Endodermal cell (in vitro differentiated cells): ENCODE data around the gene PPP1R26. TPM values are rescaled to one million over a fixed set of nuclear protein-coding genes. Genes with fewer than 3 reads are reported as not detected.

Source experiments
- DNase-seq: peaks from one replicate; pipeline ENCODE4 v3.0.0-alpha.2; 2017
- H3K27ac ChIP-seq: 2 replicates; pipeline ENCODE4 v1.5.1; 2013; ENCODE audit warnings: mild to moderate bottlenecking, low read depth, low read length, moderate library complexity
- H3K27me3 ChIP-seq: 2 replicates; pipeline ENCODE4 v1.6.1; 2013; ENCODE audit warnings: mild to moderate bottlenecking, low read length, moderate library complexity; ENCODE audit not compliant: insufficient read depth, control insufficient read depth, poor library complexity, severe bottlenecking
- H3K36me3 ChIP-seq: 2 replicates; pipeline ENCODE4 v1.7.0; 2013; ENCODE audit warnings: mild to moderate bottlenecking, low read length, moderate library complexity; ENCODE audit not compliant: control insufficient read depth, insufficient read depth
- H3K4me1 ChIP-seq: one replicate; pipeline ENCODE4 v1.7.0; 2013; ENCODE audit warnings: low read length; ENCODE audit not compliant: control insufficient read depth, insufficient read depth
- H3K4me3 ChIP-seq: 2 replicates; pipeline ENCODE4 v1.5.1; 2013; ENCODE audit warnings: mild to moderate bottlenecking, low read length, moderate library complexity
- H3K9ac ChIP-seq: 2 replicates; pipeline ENCODE4 v1.6.1; 2013; ENCODE audit warnings: mild to moderate bottlenecking, low read length, moderate library complexity; ENCODE audit not compliant: poor library complexity, severe bottlenecking; ENCODE audit errors: extremely low read depth
- H3K9me3 ChIP-seq: 2 replicates; pipeline ENCODE4 v1.6.1; 2013; ENCODE audit warnings: mild to moderate bottlenecking, low read length, moderate library complexity; ENCODE audit not compliant: control insufficient read depth
- H3K27ac Mint-ChIP-seq: 2 replicates; pipeline ENCODE4 v1.8.0; 2020; ENCODE audit warnings: mixed read lengths
- H3K27me3 Mint-ChIP-seq: 2 replicates; pipeline ENCODE4 v1.8.0; 2021; ENCODE audit warnings: mild to moderate bottlenecking, mixed read lengths; ENCODE audit not compliant: insufficient read depth
- H3K36me3 Mint-ChIP-seq: 2 replicates; pipeline ENCODE4 v1.8.0; 2020; ENCODE audit warnings: low read depth, mixed read lengths
- H3K4me1 Mint-ChIP-seq: 2 replicates; pipeline ENCODE4 v1.8.0; 2020; ENCODE audit warnings: mixed read lengths
- H3K4me3 Mint-ChIP-seq: 2 replicates; pipeline ENCODE4 v1.8.0; 2020; ENCODE audit warnings: mild to moderate bottlenecking, moderate library complexity, mixed read lengths
- H3K9me3 Mint-ChIP-seq: 2 replicates; pipeline ENCODE4 v1.8.0; 2020; ENCODE audit warnings: mild to moderate bottlenecking, mixed read lengths
- WGBS, 2 experiments: methylation state at CpG; one replicate each; pipeline versions ENCODE4 v1.1.5 to v1.1.7; 2013; ENCODE audit warnings: missing lambda C conversion rate in 2 of 2, mixed read lengths in 1 of 2; ENCODE audit not compliant: insufficient coverage in 1 of 2, insufficient read length in 1 of 2; 5-methylcytosine and 5-hydroxymethylcytosine counted together
- total RNA-seq, 2 donors: library from RNA; stranded (reverse); fragmentation: NEBNext Ultra II Directional in 1 of 2; extraction: Animal tissue kit (Norgen Biotek cat#: 25700) in 1 of 2; gene quantifications; 2 replicates in 1 of 2; 3 replicates in 1 of 2; pipeline ENCODE4 v1.2.1, GENCODE V29; 2021
- TF ChIP-seq, protein P1 (sequence below): fragments of 200-600 bp; sonication (generic); conservative IDR thresholded peaks from 2 replicates; pipeline ENCODE4 v1.5.0; 2021; ENCODE audit warnings: antibody characterized with exemption, mild to moderate bottlenecking

PPP1R26 gene
- total RNA-seq, 2 donors from 2014 or later: 43.2 to 54.5 TPM

DNA sequence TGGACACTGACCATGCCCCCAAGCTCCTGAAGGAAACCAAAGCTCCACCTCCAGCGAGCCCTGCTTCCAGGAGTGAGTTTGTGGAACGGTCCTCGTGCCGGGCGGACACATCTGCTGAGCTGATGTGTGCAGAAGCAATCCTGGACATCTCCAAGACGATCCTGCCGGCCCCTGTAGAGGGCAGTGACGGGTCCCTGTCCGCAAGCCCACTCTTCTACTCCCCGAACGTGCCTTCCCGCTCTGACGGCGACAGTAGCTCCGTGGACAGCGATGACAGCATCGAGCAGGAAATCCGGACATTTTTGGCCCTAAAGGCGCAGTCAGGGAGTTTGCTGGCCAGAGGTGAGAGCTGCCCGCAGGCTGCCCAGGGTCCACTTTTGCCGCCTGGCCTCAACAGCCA lies 6.2 kb downstream of the PPP1R26 start:
- no peak overlapping the region for H3K27ac ChIP-seq

DNA sequence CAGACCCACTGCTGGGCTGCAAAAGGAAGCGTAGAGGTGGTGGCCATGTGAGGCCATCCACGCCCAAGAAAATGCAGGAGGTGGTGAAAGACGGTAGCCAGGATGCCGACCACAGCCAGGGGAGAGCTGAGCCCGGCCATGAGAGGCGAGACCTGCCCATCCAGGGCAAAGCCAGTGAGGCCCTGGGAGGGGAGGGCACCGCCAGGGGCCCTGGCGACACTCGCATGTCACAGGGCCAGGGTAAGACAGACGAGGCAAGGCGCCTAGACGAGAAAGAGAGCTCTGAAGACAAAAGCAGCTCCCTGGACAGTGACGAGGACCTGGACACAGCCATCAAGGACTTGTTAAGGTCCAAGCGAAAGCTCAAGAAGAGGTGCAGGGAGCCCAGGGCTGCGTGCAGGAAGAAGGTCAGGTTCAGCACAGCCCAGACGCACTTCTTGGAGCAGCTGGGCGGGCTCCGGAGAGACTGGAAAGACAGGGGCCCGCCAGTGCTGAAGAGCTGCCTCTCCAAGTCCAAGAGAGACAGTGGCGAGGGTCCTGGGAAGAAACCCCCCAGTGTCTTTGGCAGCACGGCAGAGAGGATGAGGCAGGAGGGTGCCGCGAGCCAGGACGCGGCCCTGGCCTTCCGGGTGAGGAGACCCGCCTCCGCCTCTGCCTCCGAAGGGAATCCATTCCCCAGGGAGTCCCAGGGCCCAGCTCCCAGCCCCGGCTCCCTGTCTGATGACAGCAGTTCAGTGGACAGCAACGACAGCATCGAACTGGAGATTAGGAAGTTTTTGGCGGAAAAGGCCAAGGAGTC lies 6.9 kb downstream of the PPP1R26 start:
- H3K4me3 Mint-ChIP-seq: no peak overlapping the region
- no peak overlapping the region for H3K27ac Mint-ChIP-seq
- H3K27ac ChIP-seq: no peak overlapping the region
- H3K9me3 Mint-ChIP-seq: no peaks in the 10 kb centered on the region
- H3K27me3 Mint-ChIP-seq: no peaks in the 10 kb centered on the region
- TF ChIP-seq, protein P1, sequence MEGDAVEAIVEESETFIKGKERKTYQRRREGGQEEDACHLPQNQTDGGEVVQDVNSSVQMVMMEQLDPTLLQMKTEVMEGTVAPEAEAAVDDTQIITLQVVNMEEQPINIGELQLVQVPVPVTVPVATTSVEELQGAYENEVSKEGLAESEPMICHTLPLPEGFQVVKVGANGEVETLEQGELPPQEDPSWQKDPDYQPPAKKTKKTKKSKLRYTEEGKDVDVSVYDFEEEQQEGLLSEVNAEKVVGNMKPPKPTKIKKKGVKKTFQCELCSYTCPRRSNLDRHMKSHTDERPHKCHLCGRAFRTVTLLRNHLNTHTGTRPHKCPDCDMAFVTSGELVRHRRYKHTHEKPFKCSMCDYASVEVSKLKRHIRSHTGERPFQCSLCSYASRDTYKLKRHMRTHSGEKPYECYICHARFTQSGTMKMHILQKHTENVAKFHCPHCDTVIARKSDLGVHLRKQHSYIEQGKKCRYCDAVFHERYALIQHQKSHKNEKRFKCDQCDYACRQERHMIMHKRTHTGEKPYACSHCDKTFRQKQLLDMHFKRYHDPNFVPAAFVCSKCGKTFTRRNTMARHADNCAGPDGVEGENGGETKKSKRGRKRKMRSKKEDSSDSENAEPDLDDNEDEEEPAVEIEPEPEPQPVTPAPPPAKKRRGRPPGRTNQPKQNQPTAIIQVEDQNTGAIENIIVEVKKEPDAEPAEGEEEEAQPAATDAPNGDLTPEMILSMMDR: no peak
- no peak overlapping the region for H3K9ac ChIP-seq
- no peak overlapping the region for H3K4me3 ChIP-seq
- DNase-seq: no peak
- no peaks in the 10 kb centered on the region for H3K4me1 ChIP-seq
- no peaks in the 10 kb centered on the region for H3K9me3 ChIP-seq
- peaks cover 23% of the 10 kb centered on the region for H3K36me3 ChIP-seq
- H3K4me1 Mint-ChIP-seq: no peaks in the 10 kb centered on the region
- H3K36me3 Mint-ChIP-seq: peaks cover 52% of the 10 kb centered on the region
- 94 to 95% methylated on average over 25 to 33 of the region's 33 CpGs for WGBS, 2 experiments
- no peaks in the 10 kb centered on the region for H3K27me3 ChIP-seq

More for the DNA sequence above, 6.2 kb downstream of the PPP1R26 start:
- H3K27me3 Mint-ChIP-seq: no peaks in the 10 kb centered on the region
- DNase-seq: no peak
- TF ChIP-seq, protein P1: peak; percentile 40
- no peaks in the 10 kb centered on the region for H3K4me1 Mint-ChIP-seq
- Histone ChIP-seq H3K4me1 (no peaks in the 10 kb centered on the region), H3K9ac (no peak overlapping the region), H3K27me3 (no peaks in the 10 kb centered on the region), H3K36me3 (peaks cover 23% of the 10 kb centered on the region), H3K9me3 (no peaks in the 10 kb centered on the region), H3K4me3 (no peak overlapping the region)
- 93 to 95% methylated on average over 21 of the region's 21 CpGs for WGBS, 2 experiments
- no peak overlapping the region for H3K4me3 Mint-ChIP-seq
- H3K27ac Mint-ChIP-seq: no peak overlapping the region
- H3K36me3 Mint-ChIP-seq: peaks cover 52% of the 10 kb centered on the region
- no peaks in the 10 kb centered on the region for H3K9me3 Mint-ChIP-seq

DNA sequence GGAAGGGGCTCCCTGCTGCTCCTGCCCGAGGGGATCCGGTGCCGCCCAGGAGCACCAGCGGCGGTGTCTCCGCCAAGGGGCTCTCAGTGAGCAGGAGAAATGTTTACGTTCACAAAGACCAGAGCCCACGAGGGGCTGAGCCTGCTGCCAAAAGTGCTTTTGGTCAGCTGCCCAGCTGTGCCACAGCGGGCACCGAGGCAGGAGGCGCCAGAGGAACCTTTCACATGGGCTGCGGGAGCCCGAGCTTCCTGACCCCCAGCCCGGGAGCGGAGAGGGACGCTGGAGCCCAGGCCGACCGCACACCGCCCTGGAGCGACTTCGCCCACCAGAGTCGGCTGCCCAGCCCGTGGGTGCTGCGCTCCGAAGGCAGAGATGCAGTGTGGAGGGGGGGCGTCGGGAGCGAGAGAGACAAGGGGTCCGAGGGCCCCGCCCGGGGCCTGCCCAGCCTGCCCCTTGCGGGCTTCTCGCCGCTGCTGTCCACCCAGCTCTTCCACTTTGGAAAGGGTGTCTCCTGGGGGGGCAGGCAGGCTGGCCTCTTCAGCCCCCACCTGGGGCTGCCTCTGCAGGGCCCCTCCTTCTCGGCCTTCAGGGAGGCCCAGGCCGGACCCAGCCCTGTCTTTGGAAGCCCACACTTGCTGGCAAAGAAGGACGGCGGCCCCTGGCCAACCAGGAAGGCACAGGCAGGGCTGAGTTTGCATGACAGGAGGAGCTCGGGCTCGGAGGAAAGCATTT lies 7.9 kb downstream of the PPP1R26 start:
- no peaks in the 10 kb centered on the region for H3K27me3 ChIP-seq
- Mint-ChIP-seq H3K4me1 (no peaks in the 10 kb centered on the region), H3K27me3 (no peaks in the 10 kb centered on the region), H3K9me3 (no peaks in the 10 kb centered on the region), H3K36me3 (peaks cover 48% of the 10 kb centered on the region), H3K27ac (no peak overlapping the region), H3K4me3 (no peak overlapping the region)
- no peaks in the 10 kb centered on the region for H3K9me3 ChIP-seq
- no peak for DNase-seq
- H3K4me1 ChIP-seq: no peaks in the 10 kb centered on the region
- H3K27ac ChIP-seq: no peak overlapping the region
- TF ChIP-seq, protein P1: no peak
- no peak overlapping the region for H3K4me3 ChIP-seq
- no peak overlapping the region for H3K9ac ChIP-seq
- 92 to 95% methylated on average over 17 to 40 of the region's 40 CpGs for WGBS, 2 experiments
- H3K36me3 ChIP-seq: peaks cover 23% of the 10 kb centered on the region
